ENCODE data around the gene EPB41L1.

Gene EPB41L1

GRCh38 chr20:36217226-36217625 is 62.7 kb downstream of the EPB41L1 start:
- no peak for TF ChIP-seq POLR2AphosphoS5 (IDR thresholded peaks at IDR 0.05; ENCODE audit: low read depth, low read length)
- TF ChIP-seq TAF1 (IDR thresholded peaks at IDR 0.05; ENCODE audit: borderline replicate concordance, insufficient read depth, low read length), result no peak
- TF ChIP-seq SIN3A (IDR thresholded peaks at IDR 0.05; ENCODE audit: borderline replicate concordance, insufficient read depth, low read length), result no peak
- TF ChIP-seq FOXP2 (optimal IDR thresholded peaks at IDR 0.05; ENCODE audit: borderline replicate concordance, extremely low read depth, extremely low read length, insufficient read depth), result no peak
- TF ChIP-seq REST (IDR thresholded peaks at IDR 0.05; ENCODE audit: insufficient read depth in 1 of 2, low read depth in 2 of 2, low read length in 2 of 2), result no peak

GRCh38 chr20:36218380-36219064 is 64.0 kb downstream of the EPB41L1 start:
- no peak for TF ChIP-seq REST (IDR thresholded peaks at IDR 0.05; ENCODE audit: insufficient read depth in 1 of 2, low read depth in 2 of 2, low read length in 2 of 2)
- TF ChIP-seq FOXP2 (optimal IDR thresholded peaks at IDR 0.05; ENCODE audit: borderline replicate concordance, extremely low read depth, extremely low read length, insufficient read depth), result no peak
- no peak for TF ChIP-seq SIN3A (IDR thresholded peaks at IDR 0.05; ENCODE audit: borderline replicate concordance, insufficient read depth, low read length)
- no peak for TF ChIP-seq TAF1 (IDR thresholded peaks at IDR 0.05; ENCODE audit: borderline replicate concordance, insufficient read depth, low read length)
- no peak for TF ChIP-seq POLR2AphosphoS5 (IDR thresholded peaks at IDR 0.05; ENCODE audit: low read depth, low read length)

- TF ChIP-seq FOXP2 (optimal IDR thresholded peaks at IDR 0.05; ENCODE audit: borderline replicate concordance, extremely low read depth, extremely low read length, insufficient read depth) (no peak), POLR2AphosphoS5 (IDR thresholded peaks at IDR 0.05; ENCODE audit: low read depth, low read length) (no peak), TAF1 (IDR thresholded peaks at IDR 0.05; ENCODE audit: borderline replicate concordance, insufficient read depth, low read length) (no peak), SIN3A (IDR thresholded peaks at IDR 0.05; ENCODE audit: borderline replicate concordance, insufficient read depth, low read length) (no peak), REST (IDR thresholded peaks at IDR 0.05; ENCODE audit: insufficient read depth in 1 of 2, low read depth in 2 of 2, low read length in 2 of 2) (no peak)
Observed at GRCh38 chr20:36219671-36220220, 65.2 kb downstream of the EPB41L1 start.

GRCh38 chr20:36225666-36226065 is 71.1 kb downstream of the EPB41L1 start:
- TF ChIP-seq REST (IDR thresholded peaks at IDR 0.05; ENCODE audit: insufficient read depth in 1 of 2, low read depth in 2 of 2, low read length in 2 of 2) (no peak), FOXP2 (optimal IDR thresholded peaks at IDR 0.05; ENCODE audit: borderline replicate concordance, extremely low read depth, extremely low read length, insufficient read depth) (no peak)

Measured in PFSK-1 (cell line).